Measurements from ENCODE around the gene TMEM184B.

The TMEM184B gene

GRCh38 chr22:38175206-38176118 lies 97.3 kb downstream of the TMEM184B start:
- DNase-seq, result no peak

- DNase-seq, result no peak
Measured at GRCh38 chr22:38174626-38175025, 98.2 kb downstream of the TMEM184B start.

- DNase-seq, result no peak
Measured at GRCh38 chr22:38173641-38173906, 99.2 kb downstream of the TMEM184B start.

GRCh38 chr22:38172832-38173640 lies 99.8 kb downstream of the TMEM184B start:
- peak; percentile 7 for DNase-seq

GRCh38 chr22:38171927-38172831 lies 100.6 kb downstream of the TMEM184B start:
- no peak for DNase-seq

GRCh38 chr22:38170469-38170868 lies 102.3 kb downstream of the TMEM184B start:
- DNase-seq, result no peak

All from activated T-cell treated with anti-CD3 and anti-CD28 coated beads for 4 hours (primary cell).